ENCODE measurements around the gene FANCD2OS.

DNA sequence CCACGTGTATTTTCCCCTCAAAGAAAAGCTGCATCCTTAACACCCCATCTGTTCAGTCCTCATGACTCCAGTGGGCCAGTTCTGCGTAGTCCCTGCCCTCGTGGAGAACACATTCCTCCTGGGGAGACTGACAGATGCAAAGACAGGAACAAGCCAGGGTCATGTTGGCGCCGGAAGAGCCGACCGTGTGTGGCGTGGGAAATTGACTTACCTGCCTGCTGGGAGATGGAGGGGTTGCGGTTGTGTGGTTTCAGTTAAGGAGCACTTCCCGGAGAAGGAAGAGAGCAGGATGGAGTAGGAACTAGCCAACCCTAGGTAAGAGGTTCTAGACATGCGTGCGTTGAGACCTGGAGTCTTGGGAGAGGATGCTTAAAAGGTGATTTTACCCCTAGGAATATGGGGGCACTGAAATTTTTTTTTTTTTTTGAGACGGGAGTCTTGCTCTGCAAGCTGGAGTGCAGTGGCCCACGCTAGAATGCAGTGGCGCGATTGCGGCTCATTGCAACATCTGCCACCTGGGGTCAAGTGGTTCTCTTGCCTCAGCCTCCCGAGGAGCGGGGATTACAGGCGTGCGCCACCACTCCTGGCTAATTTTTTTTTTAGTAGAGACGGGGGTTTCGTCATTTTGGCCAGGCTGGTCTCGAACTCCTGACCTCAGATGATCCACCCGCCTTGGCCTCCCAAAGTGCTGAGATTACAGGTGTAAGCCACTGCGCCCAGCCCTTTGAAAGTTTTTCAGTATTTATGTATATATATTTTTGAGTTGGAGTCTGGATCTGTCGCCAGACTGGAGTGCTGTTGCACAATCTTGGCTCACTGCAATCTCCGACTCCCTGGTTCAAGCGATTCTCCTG, 34.9 kb upstream of the FANCD2OS start:
- TF ChIP-seq, protein P1, sequence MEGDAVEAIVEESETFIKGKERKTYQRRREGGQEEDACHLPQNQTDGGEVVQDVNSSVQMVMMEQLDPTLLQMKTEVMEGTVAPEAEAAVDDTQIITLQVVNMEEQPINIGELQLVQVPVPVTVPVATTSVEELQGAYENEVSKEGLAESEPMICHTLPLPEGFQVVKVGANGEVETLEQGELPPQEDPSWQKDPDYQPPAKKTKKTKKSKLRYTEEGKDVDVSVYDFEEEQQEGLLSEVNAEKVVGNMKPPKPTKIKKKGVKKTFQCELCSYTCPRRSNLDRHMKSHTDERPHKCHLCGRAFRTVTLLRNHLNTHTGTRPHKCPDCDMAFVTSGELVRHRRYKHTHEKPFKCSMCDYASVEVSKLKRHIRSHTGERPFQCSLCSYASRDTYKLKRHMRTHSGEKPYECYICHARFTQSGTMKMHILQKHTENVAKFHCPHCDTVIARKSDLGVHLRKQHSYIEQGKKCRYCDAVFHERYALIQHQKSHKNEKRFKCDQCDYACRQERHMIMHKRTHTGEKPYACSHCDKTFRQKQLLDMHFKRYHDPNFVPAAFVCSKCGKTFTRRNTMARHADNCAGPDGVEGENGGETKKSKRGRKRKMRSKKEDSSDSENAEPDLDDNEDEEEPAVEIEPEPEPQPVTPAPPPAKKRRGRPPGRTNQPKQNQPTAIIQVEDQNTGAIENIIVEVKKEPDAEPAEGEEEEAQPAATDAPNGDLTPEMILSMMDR (conservative IDR thresholded peaks at IDR 0.05 in 1 of 2, IDR thresholded peaks at IDR 0.05 in 1 of 2; ENCODE audit: extremely low read depth in 1 of 2, insufficient read depth in 1 of 2, low read depth in 1 of 2, low read length in 2 of 2): no peak
- no peak for TF ChIP-seq EZH2 (IDR thresholded peaks at IDR 0.05; ENCODE audit: borderline replicate concordance, low read length)

Data from mammary epithelial cell (primary cell).